SK-N-SH treated with all-trans-retinoic acid at 6 μM for 48 hours (cell line): ENCODE results near the gene GLRX5.

Experiments used
- ARNTL ChIP-seq: fragments of 450-650 bp; formaldehyde crosslinking; IDR thresholded peaks from 2 replicates; pipeline ENCODE4 v1.5.0; 2020; ENCODE audit warnings: low read depth, mild to moderate bottlenecking, moderate library complexity, borderline replicate concordance
- PATZ1 ChIP-seq: fragments of 250-450 bp; sonication (Bioruptor Pico); IDR thresholded peaks from 2 replicates; pipeline ENCODE4 v1.8.0; 2020; ENCODE audit warnings: mild to moderate bottlenecking, moderate library complexity, borderline replicate concordance
- PPARA ChIP-seq: fragments of 250-450 bp; sonication (Bioruptor Pico); IDR thresholded peaks from 2 replicates; pipeline ENCODE4 v1.5.0; 2020; ENCODE audit warnings: mild to moderate bottlenecking, borderline replicate concordance
- SNAI2 ChIP-seq: fragments of 250-450 bp; sonication (Bioruptor Pico); IDR thresholded peaks from 2 replicates; pipeline ENCODE4 v1.5.0; 2020; ENCODE audit warnings: mild to moderate bottlenecking, moderate library complexity
- TCF4 ChIP-seq: fragments of 250-450 bp; sonication (Bioruptor Pico); IDR thresholded peaks from 2 replicates; pipeline ENCODE4 v1.8.0; 2021; ENCODE audit warnings: mild to moderate bottlenecking, moderate library complexity, borderline replicate concordance
- TOX ChIP-seq: fragments of 250-450 bp; sonication (Bioruptor Pico); IDR thresholded peaks from 2 replicates; pipeline ENCODE4 v1.8.0; 2021; ENCODE audit warnings: mild to moderate bottlenecking, moderate library complexity, borderline replicate concordance
- ZFP30 ChIP-seq: fragments of 450-650 bp; formaldehyde crosslinking; IDR thresholded peaks from 2 replicates; pipeline ENCODE4 v1.5.0; 2022; ENCODE audit warnings: mild to moderate bottlenecking, moderate library complexity
- TF ChIP-seq, protein P1 (sequence below): fragments of 250-450 bp; sonication (Bioruptor Pico); IDR thresholded peaks from 2 replicates; pipeline ENCODE4 v1.8.0; 2021; ENCODE audit warnings: low read depth, mild to moderate bottlenecking, moderate library complexity, borderline replicate concordance
- TF ChIP-seq, protein P2 (sequence below): fragments of 250-450 bp; sonication (Bioruptor Pico); IDR thresholded peaks from 2 replicates; pipeline ENCODE4 v1.5.1; 2020; ENCODE audit warnings: low read depth, mild to moderate bottlenecking, moderate library complexity

- TF ChIP-seq, protein P1, sequence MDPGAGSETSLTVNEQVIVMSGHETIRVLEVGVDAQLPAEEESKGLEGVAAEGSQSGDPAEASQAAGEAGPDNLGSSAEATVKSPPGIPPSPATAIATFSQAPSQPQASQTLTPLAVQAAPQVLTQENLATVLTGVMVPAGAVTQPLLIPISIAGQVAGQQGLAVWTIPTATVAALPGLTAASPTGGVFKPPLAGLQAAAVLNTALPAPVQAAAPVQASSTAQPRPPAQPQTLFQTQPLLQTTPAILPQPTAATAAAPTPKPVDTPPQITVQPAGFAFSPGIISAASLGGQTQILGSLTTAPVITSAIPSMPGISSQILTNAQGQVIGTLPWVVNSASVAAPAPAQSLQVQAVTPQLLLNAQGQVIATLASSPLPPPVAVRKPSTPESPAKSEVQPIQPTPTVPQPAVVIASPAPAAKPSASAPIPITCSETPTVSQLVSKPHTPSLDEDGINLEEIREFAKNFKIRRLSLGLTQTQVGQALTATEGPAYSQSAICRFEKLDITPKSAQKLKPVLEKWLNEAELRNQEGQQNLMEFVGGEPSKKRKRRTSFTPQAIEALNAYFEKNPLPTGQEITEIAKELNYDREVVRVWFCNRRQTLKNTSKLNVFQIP (CRISPR knock-in tag), result no peak
- no peak for TF ChIP-seq TOX (CRISPR knock-in tag)
- TF ChIP-seq SNAI2, result no peak
- TF ChIP-seq PPARA (CRISPR knock-in tag), result no peak
- TF ChIP-seq ARNTL (CRISPR knock-in tag), result no peak
- TF ChIP-seq ZFP30 (CRISPR knock-in tag), result no peak
- TF ChIP-seq PATZ1 (CRISPR knock-in tag), result no peak
- TF ChIP-seq, protein P2, sequence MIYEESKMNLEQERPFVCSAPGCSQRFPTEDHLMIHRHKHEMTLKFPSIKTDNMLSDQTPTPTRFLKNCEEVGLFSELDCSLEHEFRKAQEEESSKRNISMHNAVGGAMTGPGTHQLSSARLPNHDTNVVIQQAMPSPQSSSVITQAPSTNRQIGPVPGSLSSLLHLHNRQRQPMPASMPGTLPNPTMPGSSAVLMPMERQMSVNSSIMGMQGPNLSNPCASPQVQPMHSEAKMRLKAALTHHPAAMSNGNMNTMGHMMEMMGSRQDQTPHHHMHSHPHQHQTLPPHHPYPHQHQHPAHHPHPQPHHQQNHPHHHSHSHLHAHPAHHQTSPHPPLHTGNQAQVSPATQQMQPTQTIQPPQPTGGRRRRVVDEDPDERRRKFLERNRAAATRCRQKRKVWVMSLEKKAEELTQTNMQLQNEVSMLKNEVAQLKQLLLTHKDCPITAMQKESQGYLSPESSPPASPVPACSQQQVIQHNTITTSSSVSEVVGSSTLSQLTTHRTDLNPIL (CRISPR knock-in tag), result no peak
- no peak for TF ChIP-seq TCF4 (CRISPR knock-in tag)
These were observed 27.1 kb upstream of the GLRX5 start for GRCh38 chr14:95507701-95508103.
